ENCODE results near the gene PEX11G. TPM values are rescaled to one million over a fixed set of nuclear protein-coding genes. Genes with fewer than 3 reads are reported as not detected.

Gene PEX11G
- total and polyA plus RNA-seq, 9 of the 15 experiments (the other 6 are each of a cell fraction or from before 2014, with no cell fraction given) = 0.07 to 3.2 (median 0.70) TPM; not detected in 1

GRCh38 chr19:7488736-7489353 is at the start of gene PEX11G (continued):
- no peak for TF ChIP-seq PKNOX1 (IDR thresholded peaks at IDR 0.05)
- TF ChIP-seq POLR2G (IDR thresholded peaks at IDR 0.05; ENCODE audit: low read depth, low read length) = peak; percentile 92
- TF ChIP-seq ZHX1 (conservative IDR thresholded peaks at IDR 0.05; ENCODE audit: low read length) = no peak
- TF ChIP-seq ZNF511 (CRISPR knock-in tag; IDR thresholded peaks at IDR 0.05) = peak; percentile 25; the same call in 1 of the 2 replicates
- TF ChIP-seq RBM22 (IDR thresholded peaks at IDR 0.05; ENCODE audit: low read depth, low read length, poor library complexity, severe bottlenecking) = peak; percentile 93
- TF ChIP-seq FOXO4 (CRISPR knock-in tag; IDR thresholded peaks at IDR 0.05) = no peak
- no peak for TF ChIP-seq HOMEZ (CRISPR knock-in tag; IDR thresholded peaks at IDR 0.05)
- TF ChIP-seq ZNF507 (tag; conservative IDR thresholded peaks at IDR 0.05) = no peak
- TF ChIP-seq ADNP (tag; IDR thresholded peaks at IDR 0.05) = no peak
- no peak for TF ChIP-seq HSF4 (CRISPR knock-in tag; IDR thresholded peaks at IDR 0.05; ENCODE audit: borderline replicate concordance)
- TF ChIP-seq HMBOX1 (IDR thresholded peaks at IDR 0.05) = no peak
- TF ChIP-seq NFYB (IDR thresholded peaks at IDR 0.05; ENCODE audit: extremely low read depth, insufficient read length) = no peak
- TF ChIP-seq ZNF174 (CRISPR knock-in tag; IDR thresholded peaks at IDR 0.05) = no peak
- TF ChIP-seq IRF1 (CRISPR knock-in tag; IDR thresholded peaks at IDR 0.05; ENCODE audit: borderline replicate concordance) = no peak
- no peak for TF ChIP-seq FOS (IDR thresholded peaks at IDR 0.05; ENCODE audit: extremely low read depth, insufficient read length)
- TF ChIP-seq ZBED1 (IDR thresholded peaks at IDR 0.05) = no peak
- peak; percentile 69 for TF ChIP-seq POLR2B (IDR thresholded peaks at IDR 0.05; ENCODE audit: low read depth, partially characterized antibody)

All from K562 (cell line).